Neutrophil (primary cell): ENCODE results near the gene SRPRA.
"Not testable (repeated sequence)": the region's sequence is repeated elsewhere in the genome, so short reads cannot be mapped to it uniquely, and the experiment has no call there.

ENCODE experiments used
- H3K27ac ChIP-seq: fragments of 200-600 bp; sonication (generic); 2 replicates; pipeline ENCODE4 v1.5.1; 2016; ENCODE audit warnings: mild to moderate bottlenecking, moderate library complexity
- H3K27me3 ChIP-seq: fragments of 200-600 bp; sonication (generic); 2 replicates; pipeline ENCODE4 v1.6.0; 2016; ENCODE audit warnings: mild to moderate bottlenecking
- H3K36me3 ChIP-seq: fragments of 200-600 bp; sonication (generic); 2 replicates; pipeline ENCODE4 v1.5.1; 2017
- H3K4me1 ChIP-seq, 2 experiments: fragments of 200-600 bp in 1 of 2; sonication (generic) in 1 of 2; 1 replicate in 1 of 2; 2 replicates in 1 of 2; pipeline versions ENCODE4 v1.5.1 to v1.6.1; 2013 to 2016; ENCODE audit warnings: low read depth in 1 of 2, low read length in 1 of 2, mild to moderate bottlenecking in 1 of 2, moderate library complexity in 1 of 2; ENCODE audit not compliant: control insufficient read depth in 1 of 2, insufficient read depth in 1 of 2
- H3K4me3 ChIP-seq, 2 experiments: fragments of 200-600 bp in 1 of 2; sonication (generic) in 1 of 2; 1 replicate in 1 of 2; 2 replicates in 1 of 2; pipeline ENCODE4 v1.5.1; 2013 to 2016; ENCODE audit warnings: low read depth in 1 of 2, low read length in 1 of 2, mild to moderate bottlenecking in 1 of 2, moderate library complexity in 1 of 2
- H3K9me3 ChIP-seq: fragments of 200-600 bp; sonication (generic); 2 replicates; pipeline ENCODE4 v1.5.1; 2016
- TF ChIP-seq, protein P1 (sequence below): fragments of 200-600 bp; sonication (generic); IDR thresholded peaks from 2 replicates; pipeline ENCODE4 v1.5.1; 2016; ENCODE audit warnings: antibody characterized with exemption

SRPRA gene

DNA sequence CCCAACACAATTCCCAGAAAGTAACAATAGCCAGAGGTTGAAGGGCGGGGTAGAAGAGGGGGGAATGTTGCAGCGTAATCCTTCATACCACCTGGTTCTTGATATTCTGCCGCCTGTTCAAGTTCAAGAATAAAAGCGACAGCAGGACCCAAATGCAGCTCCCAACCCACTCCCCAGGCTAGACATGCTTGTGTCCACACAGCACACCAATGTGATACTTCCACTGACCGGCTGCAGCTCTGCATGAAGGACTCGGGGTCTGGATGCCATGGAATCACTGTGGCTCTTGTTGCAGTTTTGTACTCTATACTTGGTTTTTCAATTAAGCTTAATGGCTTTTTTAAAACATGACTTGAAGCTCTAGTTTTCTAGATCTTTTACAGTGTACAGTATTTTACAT, 6.5 kb downstream of the SRPRA start:
- H3K36me3 ChIP-seq: peaks cover 81% of the 10 kb centered on the region
- peaks cover 0 to under 1% of the 10 kb centered on the region in 2 experiments for H3K4me1 ChIP-seq
- peak overlapping the region; percentile 11 for H3K27ac ChIP-seq
- H3K9me3 ChIP-seq: no peaks in the 10 kb centered on the region
- no peaks in the 10 kb centered on the region for H3K27me3 ChIP-seq
- TF ChIP-seq, protein P1, sequence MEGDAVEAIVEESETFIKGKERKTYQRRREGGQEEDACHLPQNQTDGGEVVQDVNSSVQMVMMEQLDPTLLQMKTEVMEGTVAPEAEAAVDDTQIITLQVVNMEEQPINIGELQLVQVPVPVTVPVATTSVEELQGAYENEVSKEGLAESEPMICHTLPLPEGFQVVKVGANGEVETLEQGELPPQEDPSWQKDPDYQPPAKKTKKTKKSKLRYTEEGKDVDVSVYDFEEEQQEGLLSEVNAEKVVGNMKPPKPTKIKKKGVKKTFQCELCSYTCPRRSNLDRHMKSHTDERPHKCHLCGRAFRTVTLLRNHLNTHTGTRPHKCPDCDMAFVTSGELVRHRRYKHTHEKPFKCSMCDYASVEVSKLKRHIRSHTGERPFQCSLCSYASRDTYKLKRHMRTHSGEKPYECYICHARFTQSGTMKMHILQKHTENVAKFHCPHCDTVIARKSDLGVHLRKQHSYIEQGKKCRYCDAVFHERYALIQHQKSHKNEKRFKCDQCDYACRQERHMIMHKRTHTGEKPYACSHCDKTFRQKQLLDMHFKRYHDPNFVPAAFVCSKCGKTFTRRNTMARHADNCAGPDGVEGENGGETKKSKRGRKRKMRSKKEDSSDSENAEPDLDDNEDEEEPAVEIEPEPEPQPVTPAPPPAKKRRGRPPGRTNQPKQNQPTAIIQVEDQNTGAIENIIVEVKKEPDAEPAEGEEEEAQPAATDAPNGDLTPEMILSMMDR: no peak
- H3K4me3 ChIP-seq: no peak overlapping the region

DNA sequence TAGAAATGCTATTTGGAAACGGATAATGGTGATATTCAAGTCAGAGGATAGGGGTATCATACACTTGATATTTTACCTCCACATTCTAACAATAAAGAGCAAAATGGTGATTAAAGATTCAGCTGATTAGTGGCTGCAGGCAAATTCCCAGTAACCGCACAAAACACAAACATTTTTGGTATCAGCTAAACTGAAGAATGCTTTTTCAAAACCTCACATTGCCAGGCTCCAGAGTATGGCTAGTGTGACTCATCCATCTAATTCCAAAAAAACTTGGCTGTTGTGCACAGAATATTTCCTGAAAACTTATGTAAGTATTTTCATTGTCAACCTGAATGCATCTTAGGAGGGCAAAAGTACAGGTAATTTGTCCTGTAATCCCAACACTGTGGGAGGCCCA, 10.9 kb downstream of the SRPRA start:
- no peak overlapping the region for H3K27ac ChIP-seq
- H3K36me3 ChIP-seq: peaks cover 60% of the 10 kb centered on the region
- no peaks in the 10 kb centered on the region for H3K27me3 ChIP-seq
- no peaks in the 10 kb centered on the region for H3K9me3 ChIP-seq
- no peak overlapping the region for H3K4me3 ChIP-seq
- TF ChIP-seq, protein P1: no peak
- no peaks in the 10 kb centered on the region for H3K4me1 ChIP-seq

DNA sequence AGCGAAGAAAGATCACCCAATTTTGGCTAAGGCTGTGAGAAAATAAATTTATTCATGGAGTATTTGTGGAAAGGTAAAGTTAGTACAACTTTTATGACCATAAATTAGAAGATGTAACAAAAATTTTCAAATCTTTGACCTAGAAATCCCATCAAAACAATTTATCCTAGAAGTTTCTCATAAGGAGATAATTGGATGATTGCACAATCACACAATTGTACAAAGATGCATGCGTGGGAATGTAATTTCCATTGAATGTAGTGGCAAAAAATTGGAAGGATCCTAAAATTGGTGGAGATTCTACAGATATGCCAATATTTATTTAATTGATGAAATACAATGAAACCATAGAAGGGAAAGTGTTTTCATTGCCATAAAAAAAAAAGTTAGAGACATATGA, 11.6 kb downstream of the SRPRA start:
- peaks cover 60% of the 10 kb centered on the region for H3K36me3 ChIP-seq
- H3K27me3 ChIP-seq: no peaks in the 10 kb centered on the region
- H3K4me3 ChIP-seq: no peak overlapping the region
- H3K4me1 ChIP-seq: no peaks in the 10 kb centered on the region
- TF ChIP-seq, protein P1: no peak
- H3K27ac ChIP-seq: no peak overlapping the region
- no peaks in the 10 kb centered on the region for H3K9me3 ChIP-seq

DNA sequence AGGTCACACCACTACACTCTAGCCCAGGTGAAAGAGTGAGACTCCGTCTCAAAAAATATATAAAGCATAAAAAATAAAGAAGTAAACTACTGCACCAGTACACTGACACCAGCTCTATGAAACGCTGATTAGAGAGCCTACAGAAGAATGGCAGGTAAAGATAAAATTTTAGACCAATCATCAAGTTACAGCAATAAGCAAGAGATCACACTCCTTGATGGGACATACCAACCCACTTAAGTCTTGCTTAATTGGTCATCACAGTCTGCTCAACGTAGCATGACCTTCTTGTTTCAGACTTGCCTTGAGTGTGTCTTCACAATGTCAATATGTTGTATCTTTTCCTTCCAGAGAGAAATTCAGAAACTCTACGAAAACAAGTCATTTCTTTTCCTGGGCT, 12.5 kb downstream of the SRPRA start:
- no peaks in the 10 kb centered on the region for H3K27me3 ChIP-seq
- peaks cover 52% of the 10 kb centered on the region for H3K36me3 ChIP-seq
- H3K4me1 ChIP-seq: no peaks in the 10 kb centered on the region
- H3K27ac ChIP-seq: no peak overlapping the region
- H3K9me3 ChIP-seq: no peaks in the 10 kb centered on the region
- no peak overlapping the region for H3K4me3 ChIP-seq
- TF ChIP-seq, protein P1: no peak

DNA sequence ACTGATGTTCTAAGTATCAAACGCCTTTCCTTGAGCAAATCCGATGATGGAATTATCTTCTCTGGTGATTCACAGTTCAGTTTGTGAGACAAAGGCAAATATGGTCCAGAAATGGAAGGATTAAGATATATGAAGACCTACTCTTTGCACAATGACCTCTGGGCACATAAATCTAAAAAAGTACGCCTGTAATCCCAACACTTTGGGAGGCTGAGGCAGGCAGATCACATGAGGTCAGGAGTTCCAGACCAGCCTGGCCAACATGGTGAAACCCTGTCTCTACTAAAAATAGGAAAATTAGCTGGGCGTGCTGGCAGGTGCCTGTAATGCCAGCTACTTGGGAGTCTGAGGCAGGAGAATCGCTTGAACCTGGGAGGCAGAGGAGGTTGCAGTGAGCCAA, 13.2 kb downstream of the SRPRA start:
- H3K9me3 ChIP-seq, H3K27me3 ChIP-seq, H3K27ac ChIP-seq, H3K4me1 ChIP-seq, H3K4me3 ChIP-seq: not testable (repeated sequence)
- H3K36me3 ChIP-seq: peaks cover 51% of the 10 kb centered on the region

DNA sequence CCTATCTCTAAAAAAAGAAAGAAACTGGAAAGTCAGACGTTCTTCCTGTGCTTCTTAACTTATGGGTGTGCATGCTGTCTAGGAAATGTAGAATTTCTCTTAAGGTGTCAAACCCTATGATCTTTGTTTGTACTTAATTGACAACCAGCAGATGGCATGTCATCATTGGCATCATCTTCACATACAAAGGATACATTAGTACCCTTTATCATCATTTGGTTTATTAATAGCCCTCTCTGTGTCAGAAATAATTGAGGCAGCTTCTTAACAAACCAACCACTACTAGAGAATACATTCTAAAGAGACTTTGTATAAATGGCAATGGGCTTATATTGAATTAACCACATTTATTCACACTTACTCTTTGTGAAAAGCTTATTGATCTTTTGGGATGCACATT, 13.9 kb downstream of the SRPRA start:
- no peaks in the 10 kb centered on the region for H3K27me3 ChIP-seq

More for the DNA sequence above, 13.9 kb downstream of the SRPRA start:
- Histone ChIP-seq H3K9me3 (no peaks in the 10 kb centered on the region), H3K4me3 (no peak overlapping the region), H3K36me3 (peaks cover 48% of the 10 kb centered on the region), H3K4me1 (no peaks in the 10 kb centered on the region), H3K27ac (no peak overlapping the region)
- TF ChIP-seq, protein P1: no peak
